ENCODE data around the gene SDK2.

Gene SDK2

DNA sequence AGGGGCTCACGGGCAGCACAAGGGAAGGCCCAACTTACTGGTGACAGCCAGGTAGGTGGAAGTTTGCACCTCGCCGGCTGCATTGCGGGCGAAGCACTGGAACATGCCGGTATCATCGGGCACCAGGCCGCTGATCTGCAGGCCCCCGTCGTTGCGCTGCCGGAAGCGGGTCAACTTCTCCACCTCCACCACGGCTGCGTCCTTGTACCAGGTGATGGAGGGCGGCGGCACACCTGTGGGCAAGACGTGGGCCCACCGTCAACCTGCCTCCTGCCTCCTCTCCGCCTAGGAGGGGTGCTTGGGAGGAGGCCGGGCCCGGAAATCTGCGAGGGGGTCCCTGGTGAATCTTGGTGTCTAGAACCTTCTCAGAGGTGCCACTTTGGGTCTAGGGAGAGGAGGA lies 208.8 kb downstream of the SDK2 start:
- no peak for DNase-seq

DNA sequence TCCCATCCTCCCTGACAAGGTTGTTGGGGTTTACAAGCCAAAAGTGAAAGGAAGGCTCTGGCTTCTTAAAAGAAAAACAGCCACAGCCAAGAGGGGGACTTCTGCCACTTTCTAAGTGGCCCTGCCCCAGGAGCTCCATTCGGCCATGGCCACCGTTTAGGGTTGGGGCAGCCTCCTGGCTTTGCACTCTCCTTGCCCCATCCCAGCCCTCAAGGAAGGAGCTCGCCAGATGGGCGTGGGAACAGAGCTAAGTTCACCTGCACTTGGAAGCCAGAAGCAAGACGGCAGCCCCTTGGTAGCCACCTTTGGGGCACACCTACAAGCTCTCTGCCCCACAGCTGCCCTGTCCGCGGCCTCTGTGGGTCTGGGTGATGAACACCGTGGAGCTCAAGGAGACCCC lies 210.1 kb downstream of the SDK2 start:
- no peak for DNase-seq

DNA sequence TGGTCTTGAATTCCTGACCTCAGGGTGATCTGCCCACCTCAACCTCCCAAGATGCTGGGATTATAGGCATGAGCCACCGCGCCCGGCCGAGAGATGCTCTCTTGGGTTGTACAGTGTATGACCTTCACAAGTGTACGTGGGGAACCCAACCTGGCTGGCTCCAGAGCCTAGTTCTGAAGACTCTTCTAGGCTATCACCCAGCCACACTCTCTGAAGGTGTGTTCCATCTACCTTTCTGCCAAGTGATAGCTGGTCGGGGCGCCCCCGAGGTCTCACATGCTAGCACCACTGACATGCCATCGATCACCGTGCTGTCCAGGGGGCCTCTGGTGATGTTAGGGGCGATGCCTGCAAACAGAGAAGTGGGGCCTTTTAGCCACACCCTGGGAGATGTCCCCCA lies 210.7 kb downstream of the SDK2 start:
- DNase-seq, result no peak

DNA sequence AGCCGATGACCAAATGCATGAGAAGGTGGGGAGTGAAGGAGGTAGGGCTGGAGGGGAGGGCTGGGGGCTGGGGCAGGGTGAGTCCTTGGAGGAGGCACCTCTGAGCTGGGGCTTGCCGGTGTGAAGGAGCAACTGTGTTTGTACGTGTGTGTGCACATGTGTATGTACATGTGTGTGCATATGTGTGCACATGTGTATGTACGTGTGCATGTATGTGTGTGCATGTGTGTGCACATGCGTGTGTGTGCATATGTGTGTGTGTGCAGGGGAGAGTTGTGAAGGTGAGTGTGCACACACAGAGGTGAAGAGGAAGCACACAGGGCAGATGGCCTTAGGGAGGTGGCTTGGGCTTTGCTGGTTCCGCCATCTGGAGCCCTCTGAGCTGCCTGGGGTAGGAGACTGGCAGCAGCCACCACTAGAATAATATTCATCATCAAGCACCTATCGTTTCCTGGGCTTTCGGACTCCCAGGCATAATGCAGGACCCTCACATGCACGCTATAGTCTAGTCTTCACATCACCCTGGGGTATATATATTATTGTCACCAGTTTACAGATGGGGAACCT lies 211.5 kb downstream of the SDK2 start:
- DNase-seq, result no peak

DNA sequence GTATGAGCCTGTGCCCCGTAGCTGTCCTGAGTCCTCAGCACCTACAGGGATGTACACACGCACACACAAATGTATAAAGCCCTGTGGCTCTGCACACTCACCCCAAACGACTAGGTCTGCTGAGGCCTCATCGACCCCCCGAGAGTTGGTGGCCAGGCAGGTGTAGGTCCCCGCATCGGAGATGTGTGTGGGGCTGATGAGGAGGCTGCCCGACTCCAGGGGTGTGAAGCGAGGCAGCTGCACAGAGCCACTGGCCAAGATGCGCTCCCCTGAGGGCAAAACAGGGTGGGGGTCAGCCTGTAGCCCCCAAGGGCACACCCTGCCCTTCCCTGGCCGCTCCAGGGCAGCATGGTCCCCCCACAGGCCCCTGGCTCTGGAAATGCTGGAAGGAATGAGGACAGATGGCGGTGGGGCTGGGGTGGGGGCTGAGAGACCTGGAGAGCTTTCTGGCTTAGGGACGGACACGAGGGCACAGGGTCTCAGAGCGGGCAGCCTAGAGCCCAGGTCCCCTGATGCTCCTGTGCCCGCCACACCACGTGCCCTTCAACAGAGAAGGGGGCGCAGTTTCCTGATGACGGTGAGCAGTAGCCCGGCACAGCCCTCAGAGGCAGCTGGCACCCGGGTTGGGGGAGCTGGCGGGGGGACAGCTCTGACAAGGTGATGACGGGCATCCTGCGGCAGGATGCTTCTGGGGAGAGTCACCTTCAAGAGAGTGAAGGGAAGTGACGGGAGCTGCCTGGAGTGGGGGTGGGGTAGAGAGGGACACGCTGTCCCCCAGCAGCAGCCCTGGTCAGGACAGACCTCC lies 212.6 kb downstream of the SDK2 start:
- no peak for DNase-seq

DNA sequence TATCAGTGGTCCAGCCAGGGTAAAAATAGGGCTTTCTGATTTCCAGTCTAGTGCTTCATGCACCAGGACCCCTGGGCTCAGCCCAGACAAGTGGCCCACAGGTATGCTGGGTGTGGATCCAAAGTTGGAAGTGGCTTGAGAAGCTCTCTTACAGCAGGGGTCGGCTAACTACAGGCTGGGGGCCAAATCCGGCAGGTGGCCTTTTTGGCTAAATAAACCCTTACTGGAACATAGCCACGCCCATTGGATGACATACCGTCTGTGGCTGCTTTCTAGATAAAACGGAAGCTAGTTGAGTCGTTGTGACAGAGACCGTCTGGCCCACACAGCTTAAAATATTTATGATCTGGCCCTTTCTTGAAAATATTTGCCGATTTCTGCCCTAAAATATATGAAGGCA lies 213.4 kb downstream of the SDK2 start:
- peak; percentile 16 for DNase-seq

DNA sequence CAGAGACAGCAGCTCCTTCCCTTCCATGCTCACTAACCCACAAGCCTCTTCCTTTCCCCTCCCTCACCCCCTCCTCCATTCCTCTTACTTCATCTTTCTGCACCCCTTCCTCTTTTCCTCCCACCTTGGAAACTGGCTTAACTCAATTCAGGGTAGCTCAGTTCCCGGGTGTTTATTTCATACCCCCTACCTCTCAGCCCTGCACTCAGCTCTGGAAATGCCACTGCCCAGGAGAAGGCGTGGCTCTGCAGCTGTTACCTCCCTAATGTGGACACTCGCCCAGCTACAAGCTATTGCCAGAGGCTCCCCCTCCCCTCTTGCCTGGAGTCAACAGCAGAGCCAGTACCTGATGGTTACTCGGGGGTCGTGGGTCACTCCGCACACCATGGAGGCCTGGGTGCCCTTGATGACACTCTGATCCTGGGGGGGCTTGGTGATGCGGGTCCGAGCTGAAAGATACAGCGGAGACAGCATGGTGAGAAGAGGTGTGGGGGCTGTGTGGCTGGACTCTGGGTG lies 214.0 kb downstream of the SDK2 start:
- peak; percentile 62 for DNase-seq

DNA sequence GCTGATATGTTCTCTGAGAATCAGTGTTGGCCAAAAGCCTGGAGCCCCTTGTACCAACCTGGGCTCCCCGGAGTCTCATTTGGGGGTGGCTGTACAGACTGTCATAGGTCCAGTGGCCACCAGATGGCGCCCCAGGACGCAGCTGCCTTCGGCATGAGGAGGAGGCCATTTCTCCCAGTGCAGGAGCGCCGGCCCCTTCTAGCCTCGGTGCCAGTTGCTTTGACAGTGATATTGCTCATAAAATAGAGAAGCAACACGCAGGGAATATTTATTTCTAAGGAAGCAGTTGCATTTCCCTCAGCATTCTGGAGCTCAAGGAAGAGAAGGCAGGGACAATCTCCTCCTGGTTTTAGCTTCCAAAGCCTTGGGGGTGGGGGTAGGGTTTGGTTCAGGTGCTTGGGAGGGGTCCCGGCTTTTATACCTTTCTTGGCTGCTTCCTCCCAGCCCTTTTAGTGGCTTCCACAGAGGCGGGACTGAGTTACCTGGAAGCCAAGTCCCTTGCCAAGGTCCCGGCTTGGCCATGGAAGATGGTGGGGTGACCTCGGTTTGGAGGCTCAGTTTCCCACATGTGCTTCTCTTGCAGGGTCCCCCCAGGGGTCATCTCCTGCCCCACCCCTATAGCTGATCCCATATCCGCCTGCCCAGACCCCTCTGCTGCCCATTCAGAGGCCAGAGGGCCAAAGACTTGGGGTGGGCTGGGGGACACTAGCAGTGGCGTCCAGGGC lies 214.6 kb downstream of the SDK2 start:
- peak; percentile 92 for DNase-seq

DNA sequence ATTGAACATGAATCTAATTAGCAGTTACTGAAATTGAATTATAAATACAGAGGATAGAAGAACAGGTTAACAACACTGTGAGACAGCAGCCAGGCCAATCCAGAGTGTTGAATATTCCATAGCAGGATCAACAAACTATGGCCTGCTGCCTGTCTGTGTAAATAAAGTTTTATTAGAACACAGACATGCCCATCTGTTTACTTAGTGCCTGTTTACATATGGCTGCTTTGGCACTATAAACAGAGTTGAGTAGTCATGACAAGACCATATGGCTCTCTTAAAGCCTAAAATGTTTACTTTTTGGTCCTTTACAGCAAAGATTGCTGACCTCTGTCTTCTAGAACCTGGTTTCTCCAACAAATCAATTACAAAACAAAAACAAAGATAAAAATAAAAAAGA lies 217.0 kb downstream of the SDK2 start:
- DNase-seq, result peak; percentile 31

DNA sequence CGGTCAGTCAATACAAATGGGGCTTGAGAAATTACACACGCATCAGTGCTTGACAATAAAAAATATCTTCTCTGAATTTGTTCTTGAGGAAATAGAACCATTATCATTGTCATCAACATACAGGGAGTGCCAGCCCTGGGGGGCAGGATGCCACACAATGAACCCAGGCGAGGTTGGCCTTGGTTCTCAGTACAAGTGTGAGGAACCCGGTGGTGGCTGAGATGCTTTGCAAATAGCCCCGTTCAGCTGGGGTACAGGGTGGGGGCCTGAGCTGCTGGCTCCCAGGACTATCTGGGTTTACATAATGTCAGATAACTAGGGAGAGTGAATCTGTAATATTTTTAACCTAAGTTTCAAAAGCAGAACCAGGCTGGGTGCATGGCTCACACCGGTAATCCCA lies 219.7 kb downstream of the SDK2 start:
- no peak for DNase-seq

DNA sequence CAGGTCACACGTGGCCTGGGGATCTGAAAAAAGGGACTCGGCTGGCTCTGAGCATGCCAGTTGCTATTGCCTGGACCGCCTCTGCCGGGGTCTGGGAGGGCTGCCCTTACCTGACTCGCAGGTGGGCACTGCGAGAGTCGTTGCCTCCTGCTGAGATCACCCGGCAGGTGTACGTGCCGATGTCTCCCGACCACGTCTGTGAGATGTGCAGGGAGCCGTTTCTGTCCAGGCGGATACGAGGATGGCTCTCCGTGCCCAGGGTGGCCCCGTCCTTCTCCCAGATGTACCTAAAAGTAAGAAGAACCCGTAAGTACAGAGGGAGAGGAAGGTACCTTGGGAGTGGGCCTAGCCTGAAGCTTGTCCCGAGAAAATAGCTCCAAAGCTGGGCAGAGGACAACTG lies 220.4 kb downstream of the SDK2 start:
- no peak for DNase-seq

DNA sequence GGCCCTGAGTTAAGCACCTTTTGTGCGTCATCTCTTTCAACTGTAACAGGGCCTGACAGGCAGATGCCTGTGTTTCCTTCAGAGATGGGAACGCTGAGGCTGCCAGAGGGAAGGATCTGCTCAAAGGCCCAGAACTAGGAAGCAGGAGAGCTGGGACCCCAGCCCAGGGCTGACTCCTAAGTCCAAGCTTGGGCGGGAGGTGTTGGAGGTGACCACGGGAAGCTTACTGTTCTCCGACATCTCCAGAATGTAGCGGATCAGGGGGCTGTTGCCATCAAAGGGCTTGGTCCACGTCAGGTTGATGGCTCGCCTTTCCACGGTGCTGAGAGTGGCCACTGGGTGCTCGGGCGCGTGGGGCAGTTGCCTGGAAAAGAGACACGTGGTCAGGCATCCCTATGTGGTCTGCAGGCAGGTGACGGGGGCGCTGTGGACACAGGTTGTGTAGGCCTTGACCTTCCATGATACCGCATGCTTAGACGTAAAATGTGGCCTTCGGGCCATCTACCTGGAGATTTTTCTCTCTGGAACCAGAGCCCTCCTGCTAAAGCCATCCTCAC lies 221.0 kb downstream of the SDK2 start:
- DNase-seq, result no peak

DNA sequence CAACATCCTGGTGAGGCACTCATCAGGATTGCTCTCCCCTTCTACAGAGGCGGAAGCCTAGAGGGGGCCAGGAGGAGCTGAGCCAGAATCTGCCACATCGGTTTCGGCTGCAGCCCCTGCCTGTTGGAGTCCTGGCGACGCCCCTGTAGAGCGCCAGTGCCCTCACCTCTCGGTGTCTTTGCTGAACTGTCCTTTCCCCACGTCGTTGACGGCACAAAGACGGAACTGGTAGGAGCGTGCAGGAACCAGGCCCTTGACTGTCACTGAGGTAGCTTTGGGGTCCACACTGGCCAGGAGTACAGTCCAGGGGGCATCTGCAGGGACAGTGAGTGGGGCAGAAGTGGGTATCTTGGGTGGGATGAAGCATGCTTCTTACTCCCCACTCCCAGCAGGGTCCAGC lies 222.1 kb downstream of the SDK2 start:
- no peak for DNase-seq

DNA sequence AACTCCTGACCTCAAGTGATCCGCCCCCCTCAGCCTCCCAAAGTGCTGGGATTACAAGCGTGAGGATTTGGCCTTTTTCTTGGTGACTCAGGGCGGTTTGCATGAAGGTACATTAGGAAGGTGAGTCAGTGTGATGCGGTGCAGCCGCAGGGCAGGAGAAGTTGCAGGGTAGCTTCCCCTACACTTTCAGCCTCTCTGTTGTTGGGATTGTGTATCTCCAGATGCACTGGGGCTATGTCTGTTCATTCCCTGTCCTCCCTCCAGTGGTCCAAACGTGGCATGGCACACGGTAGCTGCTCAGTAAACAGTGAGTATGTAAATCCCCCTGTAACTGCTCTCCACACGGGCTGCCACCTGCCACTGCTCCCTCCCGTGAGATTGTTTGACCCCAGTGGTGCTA lies 223.3 kb downstream of the SDK2 start:
- no peak for DNase-seq

DNA sequence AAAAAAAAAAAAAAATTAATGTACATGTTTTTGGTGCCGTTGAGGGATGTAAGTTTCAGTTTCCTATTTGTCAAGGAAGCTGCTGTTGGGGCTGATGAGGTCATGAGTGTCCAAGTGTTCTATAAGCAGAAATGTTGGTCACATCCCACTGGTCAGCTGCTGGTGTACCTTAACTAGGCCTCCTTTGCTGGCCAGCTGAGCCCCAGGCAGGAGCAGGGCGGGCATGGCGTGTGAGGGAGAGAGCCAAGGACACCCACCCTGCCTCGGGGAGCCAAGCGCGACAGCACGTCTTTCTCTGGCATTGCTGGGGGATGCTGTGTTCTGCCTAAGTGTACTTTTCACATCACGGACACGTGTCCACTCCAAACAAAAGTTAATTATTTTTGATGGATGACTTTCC lies 224.4 kb downstream of the SDK2 start:
- DNase-seq, result no peak

DNA sequence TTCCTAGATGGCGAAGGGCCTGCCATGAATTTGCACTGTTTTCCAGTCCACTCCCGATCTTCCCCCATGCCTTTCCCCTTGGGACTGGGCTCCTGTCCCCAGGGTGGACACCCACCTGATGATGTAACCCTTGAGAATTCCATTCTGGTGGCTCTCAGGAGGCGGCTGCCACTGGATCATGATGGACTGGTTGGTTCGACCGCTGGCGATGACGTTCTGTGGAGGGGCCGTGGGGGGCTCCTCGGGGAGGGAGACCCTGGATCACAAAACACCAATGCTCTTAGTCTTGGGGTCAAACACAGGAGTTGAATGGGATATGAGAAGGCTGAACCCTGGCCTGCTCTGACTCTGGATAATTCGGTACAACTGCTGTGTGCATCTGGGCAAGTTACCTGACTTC lies 225.2 kb downstream of the SDK2 start:
- DNase-seq, result no peak

DNA sequence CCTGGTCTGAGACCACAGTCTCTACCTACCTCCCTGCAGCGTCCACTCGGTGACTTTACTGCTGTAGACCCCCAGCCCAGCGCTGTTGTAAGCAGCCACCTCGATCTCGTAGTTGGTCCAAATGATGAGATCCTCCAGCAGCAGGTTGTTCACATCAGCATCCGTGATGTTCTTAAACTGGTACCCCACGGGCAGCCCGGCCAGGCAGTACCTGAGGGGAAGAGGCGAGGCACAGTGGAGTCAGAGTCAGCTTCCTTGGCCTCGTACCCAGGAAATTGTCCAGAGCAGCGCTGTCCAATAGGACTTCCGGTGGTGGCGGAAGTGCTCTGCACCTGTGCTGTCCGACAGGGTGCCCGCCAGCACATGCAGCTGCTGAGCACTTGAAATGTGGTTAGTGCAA lies 228.5 kb downstream of the SDK2 start:
- no peak for DNase-seq

DNA sequence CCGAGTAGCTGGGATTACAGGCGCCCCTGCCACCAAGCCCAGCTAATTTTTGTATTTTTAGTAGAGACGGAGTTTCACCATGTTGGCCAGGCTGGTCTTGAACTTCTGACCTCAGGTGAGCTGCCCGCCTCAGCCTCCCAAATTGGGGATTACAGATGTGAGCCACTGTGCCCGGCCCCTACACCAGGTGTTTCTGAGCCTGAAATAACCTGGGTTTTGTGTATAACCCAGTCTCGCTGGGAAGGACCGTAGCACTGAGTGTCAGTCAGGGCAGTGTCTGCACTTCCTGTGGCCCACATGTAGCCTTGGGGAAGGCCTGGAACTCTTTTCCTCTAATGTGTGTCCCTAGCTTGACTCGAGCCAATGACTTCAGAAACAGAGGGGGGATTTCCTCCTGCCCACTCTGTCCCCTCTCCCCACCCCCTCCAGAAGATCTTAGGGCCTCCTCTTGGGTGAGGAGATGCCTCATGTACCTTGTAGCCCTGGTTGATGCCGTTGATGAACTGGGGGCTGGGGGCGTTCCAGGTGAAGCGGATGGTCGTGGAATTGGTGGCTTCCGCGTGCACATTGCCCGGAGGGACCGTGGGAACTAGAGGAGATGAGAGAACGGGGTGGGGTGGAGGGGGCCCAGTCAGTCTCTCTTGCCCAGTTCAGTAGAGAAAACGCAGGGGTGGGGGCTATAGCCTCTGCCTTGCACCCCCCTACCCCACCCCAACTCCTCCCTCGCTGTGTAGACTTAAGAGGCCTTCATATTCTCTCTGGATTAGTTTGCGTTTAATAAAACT lies 229.9 kb downstream of the SDK2 start:
- DNase-seq, result no peak

DNA sequence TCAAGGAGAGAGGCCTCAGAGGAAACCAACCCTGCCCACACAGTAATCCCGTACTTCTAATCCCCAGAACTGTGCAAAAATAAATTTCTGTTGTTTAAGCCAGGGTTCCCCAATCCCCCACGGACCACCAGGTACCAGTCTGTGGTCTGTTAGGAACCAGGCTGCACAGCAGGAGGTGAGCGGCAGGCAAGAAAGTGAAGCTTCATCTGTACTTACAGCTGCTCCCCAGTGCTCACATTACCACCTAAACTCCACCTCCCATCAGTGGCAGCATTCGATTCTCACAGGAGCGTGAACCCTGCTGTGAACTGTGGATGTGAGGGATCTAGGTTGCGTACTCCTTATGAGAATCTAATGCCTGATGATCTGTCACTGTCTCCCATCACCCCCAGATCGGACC lies 231.3 kb downstream of the SDK2 start:
- DNase-seq, result no peak

DNA sequence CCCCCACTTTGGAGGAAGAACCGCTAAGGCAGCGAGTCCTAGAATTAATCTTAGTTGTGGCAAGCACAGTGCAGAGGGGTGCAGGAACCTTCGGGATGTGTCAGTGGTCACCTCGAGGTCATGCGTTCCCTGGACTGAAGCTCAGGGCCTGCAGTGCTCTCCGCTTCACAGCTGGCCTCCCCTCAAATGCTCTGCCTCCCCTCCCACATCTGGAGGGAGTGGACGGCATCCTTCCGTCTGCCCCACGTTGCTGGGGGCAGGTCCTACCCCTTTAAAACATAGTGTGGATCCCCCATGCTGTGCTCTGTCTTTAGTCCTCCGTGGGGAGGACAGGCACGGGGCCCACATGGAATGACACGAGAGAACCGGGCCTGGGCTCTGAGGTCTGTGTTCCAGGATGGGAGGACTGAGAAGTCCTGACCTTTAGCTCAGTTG lies 232.9 kb downstream of the SDK2 start:
- DNase-seq, result no peak

DNA sequence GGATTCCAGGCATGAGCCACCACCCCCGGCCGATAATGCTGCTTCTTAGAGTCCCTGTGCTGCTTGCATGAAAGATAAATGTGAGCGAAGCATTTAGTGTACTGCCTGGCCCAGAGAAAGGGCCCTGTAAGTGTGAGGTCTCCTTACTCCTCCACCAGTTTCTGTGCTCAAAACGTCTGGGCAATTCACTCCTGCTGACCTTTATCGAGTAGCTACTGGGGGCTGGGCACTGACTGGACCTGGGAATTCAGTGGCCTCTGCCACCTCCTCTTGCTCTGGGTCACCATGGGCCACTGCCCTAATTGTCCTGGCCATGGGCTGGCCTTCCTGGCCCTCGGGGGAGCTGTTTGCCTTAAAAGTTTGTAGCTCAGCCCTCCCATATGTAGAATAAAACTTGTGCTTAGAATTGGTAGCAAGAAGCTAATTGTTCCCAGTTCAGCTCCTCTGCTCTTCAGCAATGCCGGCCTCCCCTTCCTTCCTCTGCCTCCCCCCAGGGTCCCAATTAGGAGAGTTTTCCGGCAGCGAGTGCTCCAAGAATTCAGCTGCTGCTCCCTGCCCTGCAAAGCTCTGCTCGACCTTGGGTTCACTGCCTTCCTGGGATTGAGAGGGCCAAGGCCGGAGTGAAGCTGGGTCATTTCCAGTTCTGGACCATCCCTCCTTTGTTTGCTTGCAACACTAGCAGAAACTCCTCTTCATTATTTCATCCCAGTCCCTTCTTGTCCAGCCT lies 233.5 kb downstream of the SDK2 start:
- no peak for DNase-seq

DNA sequence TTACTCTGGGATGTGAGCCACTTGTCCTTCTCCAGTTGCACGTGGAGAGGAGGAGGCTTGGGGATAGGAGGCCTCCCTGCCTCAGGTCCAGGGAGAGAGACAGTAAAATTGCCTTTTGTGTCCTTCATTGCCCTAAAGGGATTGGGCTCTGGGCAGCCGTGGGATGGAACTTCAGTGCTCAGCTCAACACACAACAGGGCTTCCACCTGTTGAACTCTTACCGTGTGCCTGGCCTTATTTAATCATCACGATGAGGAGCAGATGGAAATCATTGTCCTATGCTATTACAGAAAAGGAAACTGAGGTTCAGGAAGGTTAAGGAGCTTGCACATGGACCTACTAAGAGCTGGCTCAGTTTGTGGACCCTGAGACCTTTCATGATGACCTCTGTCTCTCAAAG lies 240.0 kb downstream of the SDK2 start:
- DNase-seq, result no peak

Measured in NCI-H510A (cell line).